OCI-LY1 (cell line): Measurements from ENCODE around the gene MORC4.
A peak's percentile ranks its signal among the peaks of the same experiment; 100 is the strongest.

ENCODE experiments used
- H2AFZ ChIP-seq: fragments of 200-600 bp; sonication (generic), shearing (Covaris generic); 2 replicates; pipeline ENCODE4 v1.6.0; 2014; ENCODE audit warnings: antibody characterized with exemption, mild to moderate bottlenecking, low read length
- H3F3A ChIP-seq: fragments of 200-600 bp; sonication (generic), shearing (Covaris generic); 2 replicates; pipeline ENCODE4 v1.6.0; 2014; ENCODE audit warnings: mild to moderate bottlenecking, antibody characterized with exemption, low read length, moderate library complexity; ENCODE audit not compliant: insufficient read depth
- H3K27ac ChIP-seq: fragments of 200-600 bp; sonication (generic); 2 replicates; pipeline ENCODE4 v1.5.1; 2014; ENCODE audit warnings: low read length, mixed run types, mild to moderate bottlenecking, low read depth; ENCODE audit not compliant: poor library complexity, severe bottlenecking
- H3K27me3 ChIP-seq: fragments of 200-600 bp; sonication (generic); 2 replicates; pipeline ENCODE4 v1.6.0; 2014; ENCODE audit warnings: antibody characterized with exemption, mild to moderate bottlenecking, low read length, moderate library complexity; ENCODE audit not compliant: insufficient read depth
- H3K36me3 ChIP-seq: fragments of 200-600 bp; sonication (generic); 2 replicates; pipeline ENCODE4 v1.6.1; 2014; ENCODE audit warnings: mild to moderate bottlenecking, antibody characterized with exemption, low read length, moderate library complexity, mixed read lengths; ENCODE audit not compliant: insufficient read depth
- H3K4me1 ChIP-seq: fragments of 200-600 bp; sonication (generic); 2 replicates; pipeline ENCODE4 v1.5.1; 2014; ENCODE audit warnings: mild to moderate bottlenecking, low read length, moderate library complexity; ENCODE audit not compliant: insufficient read depth, severe bottlenecking
- H3K4me2 ChIP-seq: fragments of 200-600 bp; sonication (generic), shearing (Covaris generic); 2 replicates; pipeline ENCODE4 v1.6.1; 2014; ENCODE audit warnings: low read length
- H3K4me3 ChIP-seq: fragments of 200-600 bp; sonication (generic); 2 replicates; pipeline ENCODE4 v1.5.1; 2014; ENCODE audit warnings: low read length, low read depth, mild to moderate bottlenecking, mixed read lengths; ENCODE audit not compliant: poor library complexity, severe bottlenecking
- H3K79me2 ChIP-seq: fragments of 200-600 bp; shearing (Covaris generic); 2 replicates; pipeline ENCODE4 v1.6.1; 2016; ENCODE audit warnings: mixed run types, low read length, mixed read lengths; ENCODE audit not compliant: insufficient read depth
- H3K9ac ChIP-seq: fragments of 200-600 bp; sonication (generic), shearing (Covaris generic); 2 replicates; pipeline ENCODE4 v1.6.1; 2014; ENCODE audit warnings: mild to moderate bottlenecking, low read length, mixed read lengths
- H3K9me2 ChIP-seq: fragments of 200-600 bp; sonication (generic), shearing (Covaris generic); 2 replicates; pipeline ENCODE4 v1.6.1; 2014; ENCODE audit warnings: low read depth, mild to moderate bottlenecking, low read length, mixed read lengths
- H3K9me3 ChIP-seq: fragments of 200-600 bp; shearing (Covaris generic); 2 replicates; pipeline ENCODE4 v1.6.1; 2014; ENCODE audit warnings: low read length, mixed read lengths
- H4K20me1 ChIP-seq: fragments of 200-600 bp; sonication (generic), shearing (Covaris generic); 2 replicates; pipeline ENCODE4 v1.6.0; 2016; ENCODE audit warnings: mild to moderate bottlenecking, low read length; ENCODE audit not compliant: insufficient read depth
- CTCF ChIP-seq: fragments of 200-600 bp; sonication (generic), shearing (Covaris generic); IDR thresholded peaks from 2 replicates; pipeline ENCODE4 v1.5.1; 2017; ENCODE audit warnings: mild to moderate bottlenecking, antibody characterized with exemption, low read length, moderate library complexity, mixed read lengths
- EZH2 ChIP-seq: fragments of 200-600 bp; sonication (generic), shearing (Covaris generic); IDR thresholded peaks from 2 replicates; pipeline ENCODE4 v1.8.0; 2017; ENCODE audit warnings: borderline replicate concordance, mixed run types, mild to moderate bottlenecking, antibody characterized with exemption, low read length, moderate library complexity, mixed read lengths

Gene MORC4

GRCh38 chrX:106894978-106895452 lies 105.0 kb downstream of the MORC4 start:
- TF ChIP-seq EZH2 (no peak), CTCF (no peak)
- H3K9me2 ChIP-seq = no peaks in the 10 kb centered on the region
- no peaks in the 10 kb centered on the region for H3K36me3 ChIP-seq
- no peak overlapping the region for H3K4me2 ChIP-seq
- H3K9ac ChIP-seq = no peak overlapping the region
- H3K4me1 ChIP-seq = no peaks in the 10 kb centered on the region
- H3K79me2 ChIP-seq = no peaks in the 10 kb centered on the region
- H2AFZ ChIP-seq = no peak overlapping the region
- no peaks in the 10 kb centered on the region for H3K9me3 ChIP-seq
- no peak overlapping the region for H3K4me3 ChIP-seq
- no peak overlapping the region for H3K27ac ChIP-seq
- H4K20me1 ChIP-seq = no peaks in the 10 kb centered on the region
- H3K27me3 ChIP-seq = no peaks in the 10 kb centered on the region
- H3F3A ChIP-seq = no peaks in the 10 kb centered on the region

GRCh38 chrX:106894392-106894909 lies 105.6 kb downstream of the MORC4 start:
- H2AFZ ChIP-seq = no peak overlapping the region
- no peak overlapping the region for H3K4me2 ChIP-seq
- H3F3A ChIP-seq = no peaks in the 10 kb centered on the region

DNA sequence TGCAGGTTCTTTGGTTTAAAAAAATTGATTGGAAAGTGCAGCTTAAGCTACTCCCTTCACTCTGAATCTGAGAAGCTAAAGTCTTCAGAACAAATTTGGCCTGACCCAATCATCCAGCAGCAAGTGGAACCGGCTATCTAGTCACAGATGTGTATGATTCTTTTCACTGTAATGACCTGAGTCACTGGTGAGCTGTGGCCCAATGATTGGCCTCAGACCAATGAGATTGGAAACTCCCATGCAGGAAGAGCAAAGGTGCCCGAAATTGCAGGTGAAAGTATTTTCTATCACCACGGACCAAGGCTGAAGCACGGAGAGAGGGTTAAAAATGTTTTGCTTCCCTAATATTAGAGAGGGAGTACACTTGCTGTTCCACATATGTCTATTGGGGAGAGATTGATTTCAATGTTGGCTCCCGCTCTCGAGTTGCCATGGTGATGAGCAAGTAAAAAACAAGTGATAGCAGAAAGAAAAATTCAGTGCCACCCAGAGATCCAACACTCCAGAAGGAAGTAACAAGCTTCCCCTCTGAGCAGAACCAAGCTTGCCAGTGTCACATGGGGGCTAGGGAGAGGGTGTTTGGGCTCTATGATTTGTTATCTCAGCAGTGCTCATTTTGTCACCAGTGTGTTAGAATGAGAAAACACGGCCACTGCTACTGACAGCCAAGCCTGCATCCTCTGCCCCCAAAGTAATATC lies 108.1 kb downstream of the MORC4 start:
- Histone ChIP-seq H3K9me3 (no peaks in the 10 kb centered on the region), H3K4me1 (no peaks in the 10 kb centered on the region), H3K27ac (no peak overlapping the region), H3K9ac (no peak overlapping the region), H3K27me3 (no peaks in the 10 kb centered on the region), H3F3A (no peaks in the 10 kb centered on the region), H3K9me2 (no peaks in the 10 kb centered on the region), H3K79me2 (no peaks in the 10 kb centered on the region), H3K4me3 (no peak overlapping the region), H3K36me3 (no peaks in the 10 kb centered on the region), H2AFZ (no peak overlapping the region), H4K20me1 (no peaks in the 10 kb centered on the region), H3K4me2 (no peak overlapping the region)
- no peak for TF ChIP-seq EZH2

More at GRCh38 chrX:106894392-106894909, 105.6 kb downstream of the MORC4 start:
- Histone ChIP-seq H3K4me3 (no peak overlapping the region), H4K20me1 (no peaks in the 10 kb centered on the region), H3K27me3 (no peaks in the 10 kb centered on the region), H3K36me3 (no peaks in the 10 kb centered on the region), H3K27ac (no peak overlapping the region), H3K4me1 (no peaks in the 10 kb centered on the region), H3K9ac (no peak overlapping the region), H3K9me2 (no peaks in the 10 kb centered on the region), H3K79me2 (no peaks in the 10 kb centered on the region), H3K9me3 (no peaks in the 10 kb centered on the region)
- peak; percentile 58 for TF ChIP-seq CTCF
- no peak for TF ChIP-seq EZH2
